Activated gamma-delta T cell treated with Interleukin-2 at 50 U/mL for 16 hours (primary cell): ENCODE measurements around the gene DCAF4.
"Not testable (repeated sequence)": the region's sequence is repeated elsewhere in the genome, so short reads cannot be mapped to it uniquely, and the experiment has no call there.

Source experiments
- DNase-seq: peaks from one replicate; pipeline ENCODE4 v3.0.0-alpha.2; 2020

Gene DCAF4

DNA sequence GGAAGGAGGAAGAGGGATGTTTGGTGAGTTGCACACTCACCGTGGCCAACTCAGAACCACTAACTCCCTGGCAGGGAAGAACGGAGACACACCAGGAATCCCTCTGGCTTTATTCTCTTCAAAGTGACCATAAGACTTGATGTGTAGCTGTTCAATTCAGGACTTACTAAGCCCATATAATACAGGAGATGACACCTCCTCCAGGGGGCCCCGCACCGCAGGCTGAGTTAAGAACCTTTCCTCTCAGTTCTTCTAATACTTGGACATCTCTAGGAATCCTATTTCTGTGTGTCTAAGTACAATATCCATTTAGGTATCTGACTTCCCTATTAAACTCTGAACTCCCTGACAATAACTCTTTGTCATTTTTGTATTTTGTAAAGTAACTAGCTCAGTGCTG is 49.5 kb downstream of the DCAF4 start:
- no peak for DNase-seq

DNA sequence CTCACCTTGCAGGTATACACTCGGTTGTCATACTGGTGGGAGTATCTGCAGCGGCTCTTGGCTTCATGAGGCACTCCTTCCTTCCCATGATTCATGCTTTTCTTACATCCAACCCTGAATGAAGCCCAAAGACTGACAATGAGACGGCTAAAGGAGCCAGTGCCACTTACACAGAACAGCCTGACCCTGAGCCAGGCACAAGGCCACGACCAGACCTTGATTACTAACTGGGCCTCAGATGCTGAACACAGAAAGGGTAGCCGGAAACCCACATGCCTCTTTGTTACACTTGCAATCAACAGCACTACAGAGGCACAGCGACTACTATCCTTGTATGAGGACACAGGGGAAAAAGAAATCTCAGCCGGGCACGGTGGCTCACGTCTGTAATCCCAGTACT is 52.6 kb downstream of the DCAF4 start:
- DNase-seq = no peak

DNA sequence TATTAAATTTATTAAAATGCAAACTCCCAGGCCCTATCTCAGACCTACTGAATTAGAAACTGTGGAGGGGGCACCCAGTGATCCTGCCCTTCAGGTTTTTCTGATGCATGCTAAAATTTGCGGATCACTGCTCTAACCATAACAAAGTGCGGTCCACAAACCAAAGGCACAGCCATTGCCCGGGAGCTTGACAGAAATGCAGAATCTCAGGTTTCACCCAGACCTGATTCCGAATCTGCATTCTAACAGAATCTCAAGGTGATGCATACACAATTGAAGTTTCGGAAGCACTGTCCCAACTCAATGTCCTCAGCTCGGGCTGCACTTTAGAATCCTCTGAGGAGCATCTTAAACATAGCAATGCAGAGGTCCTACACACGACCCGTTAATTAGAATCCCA is 54.6 kb downstream of the DCAF4 start:
- no peak for DNase-seq

DNA sequence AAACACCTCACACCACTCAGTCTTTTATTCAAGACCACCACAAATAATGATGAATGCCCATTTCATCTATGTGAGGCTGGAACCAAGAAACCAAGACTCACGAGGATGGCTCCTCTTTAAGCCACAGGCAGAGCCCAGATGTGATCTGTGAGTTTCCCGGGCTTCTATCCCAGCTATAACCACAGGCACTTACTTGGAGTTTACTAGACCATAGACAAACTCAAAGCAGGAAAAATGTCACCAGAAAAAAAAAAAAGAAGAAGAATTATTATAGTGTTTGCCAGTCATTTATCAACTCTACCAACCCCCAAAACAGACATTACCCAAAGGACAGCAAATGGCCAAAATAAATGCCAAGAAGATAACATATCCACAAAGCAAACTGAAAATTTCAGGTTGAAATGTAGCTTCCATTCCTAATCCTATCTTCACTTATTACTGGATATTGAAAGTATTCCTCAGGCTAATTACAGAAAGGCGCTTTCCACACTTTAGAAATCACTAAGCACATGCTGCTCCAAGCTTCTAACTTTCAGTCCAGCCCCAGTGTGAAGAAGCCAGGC is 56.0 kb downstream of the DCAF4 start:
- DNase-seq = no peak

DNA sequence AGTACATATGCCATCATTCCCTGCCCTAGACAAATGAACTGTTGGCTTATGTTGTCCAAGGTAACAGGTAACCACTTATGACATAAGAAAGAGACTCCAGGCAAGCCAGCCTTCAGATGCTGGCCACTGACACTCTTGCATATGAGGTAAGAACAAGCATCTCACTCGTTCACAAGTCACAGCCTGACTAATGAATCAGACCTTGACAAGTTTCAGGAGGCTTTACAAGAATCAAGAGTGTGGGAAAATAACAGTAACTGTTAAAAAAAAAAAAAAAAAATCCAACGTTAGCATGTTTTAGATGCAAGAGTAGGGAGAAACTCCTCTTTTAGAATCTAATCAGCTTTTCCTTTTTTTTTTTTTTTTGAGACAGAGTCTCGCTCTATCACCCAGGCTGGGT is 60.0 kb downstream of the DCAF4 start:
- DNase-seq = no peak

DNA sequence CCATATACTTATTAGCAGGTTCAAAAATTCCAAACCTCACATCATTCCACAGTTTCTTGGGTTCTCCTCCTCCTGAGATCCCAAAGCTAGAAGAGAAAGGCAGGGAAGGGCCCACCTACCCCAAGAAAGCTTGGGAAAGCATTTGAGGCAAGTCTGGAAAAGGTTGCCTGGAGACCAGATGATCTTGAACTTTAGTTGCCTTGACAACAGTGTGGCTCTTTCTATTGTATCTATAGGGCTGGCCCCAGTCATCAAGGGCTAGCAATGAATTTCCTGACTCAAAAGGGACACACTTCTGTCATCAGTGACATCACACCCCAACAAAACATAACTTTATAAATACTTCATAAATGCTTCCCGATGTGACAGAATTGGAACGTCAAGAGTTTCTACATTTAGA is 60.6 kb downstream of the DCAF4 start:
- no peak for DNase-seq

DNA sequence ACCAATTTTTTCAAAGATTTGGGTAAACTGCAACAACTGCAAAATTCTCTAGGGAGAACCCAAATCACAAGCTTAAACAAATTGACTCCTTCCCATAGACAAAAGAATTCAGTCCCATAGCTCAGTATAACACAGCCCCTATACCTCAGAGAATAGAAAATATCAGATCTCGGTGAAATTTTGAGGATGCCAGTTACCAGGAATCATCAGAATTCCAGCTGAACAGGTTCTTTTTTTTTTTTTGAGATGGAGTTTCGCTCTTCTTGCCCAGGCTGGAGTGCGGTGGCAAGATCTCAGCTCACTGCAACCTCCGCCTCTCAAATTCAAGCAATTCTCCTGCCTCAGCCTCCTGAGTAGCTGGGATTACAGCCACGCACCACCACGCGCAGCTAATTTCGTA is 63.9 kb downstream of the DCAF4 start:
- no peak for DNase-seq

DNA sequence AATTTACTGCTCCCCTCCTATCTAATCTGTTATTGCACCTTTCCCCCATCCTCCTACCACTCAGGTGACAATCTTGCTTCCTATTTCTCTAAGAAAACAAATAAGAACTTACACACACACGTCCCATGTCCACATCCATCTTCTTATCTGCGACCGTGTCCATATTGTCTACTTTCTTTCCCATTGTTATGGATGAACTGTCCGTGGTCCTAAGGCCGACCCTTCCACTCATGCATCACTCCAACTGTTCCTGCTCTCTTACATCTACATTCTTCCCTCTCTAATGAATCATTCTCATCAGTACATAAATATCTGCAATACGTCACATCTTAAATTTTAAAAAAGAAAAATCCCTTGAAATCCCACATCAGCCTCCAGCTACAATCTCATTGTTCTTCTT is 70.7 kb downstream of the DCAF4 start:
- no peak for DNase-seq

DNA sequence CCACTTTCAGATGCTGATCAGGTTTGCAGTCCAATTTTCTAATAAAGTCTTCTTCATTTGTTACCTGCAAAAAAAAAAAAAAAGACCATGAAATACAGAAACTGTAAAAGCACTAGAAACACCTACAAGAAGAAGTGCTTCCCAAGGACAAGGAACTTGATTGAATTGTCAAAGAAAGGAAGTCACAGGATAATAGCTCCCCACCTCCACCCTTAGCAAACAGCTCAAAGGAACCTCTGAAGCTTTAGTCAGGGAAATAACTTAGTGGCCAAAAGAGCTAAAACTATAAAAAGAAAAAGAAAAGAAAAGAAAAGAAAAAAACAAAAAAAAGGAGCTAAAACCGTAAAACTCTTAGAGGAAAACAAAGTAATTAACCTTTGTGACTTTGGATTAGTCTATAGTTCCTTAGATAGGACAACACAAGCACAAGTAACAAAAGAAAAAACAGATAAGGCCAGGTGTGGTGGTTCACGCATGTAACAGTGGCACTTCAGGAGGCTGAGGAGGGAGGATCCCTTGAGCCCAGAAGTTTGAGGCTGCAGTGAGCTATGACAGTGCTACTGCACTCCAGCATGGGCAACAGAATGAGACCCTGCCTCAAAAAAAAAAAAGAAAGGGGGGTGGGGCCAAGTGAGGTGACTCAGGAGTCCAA is 72.1 kb downstream of the DCAF4 start:
- DNase-seq = no peak

DNA sequence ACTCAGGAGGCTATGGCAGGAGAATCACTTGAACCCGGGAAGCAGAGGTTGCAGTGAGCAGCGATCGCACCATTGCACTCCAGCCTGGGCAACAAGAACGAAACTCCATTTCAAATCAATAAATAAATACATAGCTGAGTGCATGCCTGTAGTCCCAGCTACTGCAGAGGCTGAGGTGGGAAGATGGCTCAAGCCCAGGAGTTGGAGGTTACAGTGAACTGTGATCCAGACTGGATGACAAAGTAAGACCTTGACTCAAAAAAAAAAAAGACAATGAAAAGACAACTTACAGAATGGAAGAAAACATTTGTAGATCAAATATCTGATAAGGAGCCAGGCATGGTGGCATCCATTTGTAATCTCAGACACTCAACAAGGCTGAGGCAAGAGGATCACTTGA is 73.1 kb downstream of the DCAF4 start:
- DNase-seq = no peak

DNA sequence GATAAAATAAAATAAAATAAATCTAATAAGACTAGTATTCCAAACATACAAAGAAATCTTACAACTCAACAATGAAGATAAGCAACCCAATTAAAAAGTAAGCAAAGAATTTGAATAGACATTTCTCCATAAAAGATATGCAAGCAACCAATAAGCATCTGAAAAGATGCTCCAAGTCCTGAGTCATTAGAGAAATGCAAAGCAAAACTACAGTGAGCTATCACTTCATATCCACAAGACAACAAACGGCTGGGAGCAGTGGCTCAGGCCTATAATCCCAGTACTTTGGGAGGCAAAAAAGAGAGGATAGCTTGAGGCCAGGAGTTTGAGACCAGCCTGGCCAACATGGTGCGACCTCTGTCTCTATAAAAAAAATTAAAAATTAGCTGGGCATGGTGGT is 73.8 kb downstream of the DCAF4 start:
- no peak for DNase-seq

DNA sequence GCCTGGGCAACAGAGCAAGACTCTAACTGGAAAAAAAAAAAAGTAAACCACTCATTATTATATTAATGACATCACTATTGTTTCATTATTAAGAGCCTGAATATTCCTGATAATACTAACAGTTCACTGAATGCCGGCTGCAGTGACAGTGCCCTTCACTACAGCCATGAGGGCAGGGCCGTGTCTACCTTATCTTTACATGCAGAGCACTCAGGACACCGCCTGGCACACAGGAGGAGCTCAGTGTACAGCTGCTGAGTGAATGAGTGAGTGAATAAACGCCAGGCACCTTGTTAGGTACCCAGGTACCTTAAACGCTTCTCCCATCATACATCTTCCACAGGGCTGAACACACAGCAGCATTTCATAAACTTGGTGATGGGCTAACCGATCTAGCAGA is 77.4 kb downstream of the DCAF4 start:
- no peak for DNase-seq

DNA sequence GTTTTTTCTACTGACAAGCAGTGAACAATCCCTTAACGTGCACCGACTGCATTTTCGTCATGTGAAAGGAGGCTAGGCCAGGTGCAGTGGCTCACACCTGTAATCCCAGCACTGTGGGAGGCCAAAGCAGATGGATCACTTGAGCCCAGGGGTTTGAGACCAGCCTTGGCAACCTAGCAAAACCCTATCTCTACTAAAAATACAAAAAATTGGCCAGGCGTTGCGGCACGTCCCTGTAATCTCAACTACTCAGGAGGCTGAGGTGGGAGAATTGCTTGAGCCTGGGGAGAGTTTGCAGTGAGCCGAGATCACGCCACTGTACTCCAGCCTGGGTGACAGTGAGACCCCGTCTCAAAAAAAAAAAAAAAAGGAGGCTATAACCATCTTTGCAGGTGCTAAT is 78.4 kb downstream of the DCAF4 start:
- DNase-seq = not testable (repeated sequence)

DNA sequence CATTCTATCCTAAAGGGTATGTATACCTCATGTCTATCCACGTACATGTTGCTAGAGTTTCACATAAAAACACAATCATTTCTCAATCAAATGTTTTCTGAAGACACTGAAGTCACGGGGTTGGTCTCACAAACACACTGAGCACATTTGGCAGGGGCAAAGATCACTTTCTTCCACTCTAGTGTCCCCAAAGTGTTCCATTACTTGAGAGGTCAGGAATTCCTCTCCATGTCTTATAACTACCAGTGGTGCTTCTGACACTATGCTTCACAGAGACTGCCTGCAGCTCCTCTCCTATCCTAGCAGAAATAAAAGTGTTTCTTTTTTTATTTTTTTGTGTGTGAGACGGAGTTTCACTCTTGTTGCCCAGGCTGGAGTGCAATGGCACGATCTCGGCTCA is 81.6 kb downstream of the DCAF4 start:
- no peak for DNase-seq

DNA sequence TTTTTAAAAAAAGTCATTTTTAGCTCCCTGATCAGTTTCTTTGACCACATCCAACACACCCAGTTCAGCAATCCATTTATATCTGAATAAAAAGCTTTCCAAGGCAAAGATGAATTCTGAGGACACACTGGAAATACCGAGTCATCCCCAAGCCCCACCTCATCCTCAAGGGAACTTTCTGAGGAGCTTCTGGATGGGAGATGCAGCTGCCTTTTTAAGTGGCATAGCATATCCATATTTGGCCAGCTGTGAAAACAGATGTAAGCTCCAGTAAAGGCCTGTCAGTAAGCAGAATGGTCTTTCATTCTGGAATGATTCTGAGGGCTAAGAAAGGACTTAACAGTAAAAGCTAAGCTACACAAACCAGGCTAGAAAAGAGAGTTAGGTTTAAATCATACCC is 82.2 kb downstream of the DCAF4 start:
- no peak for DNase-seq
